T-helper 1 cell treated with Interleukin-12 subunit alpha and Interleukin-12 subunit beta and Interleukin-4 antibody, amounts not matched to agents 30 μg/mL and 1 μg/mL, for 36 hours (primary cell): ENCODE measurements around the gene CTNNBL1.
"Not testable (repeated sequence)": the region's sequence is repeated elsewhere in the genome, so short reads cannot be mapped to it uniquely, and the experiment has no call there.

Experiments used
- H3K27ac Mint-ChIP-seq: one replicate; pipeline ENCODE4 v1.8.0; 2021; ENCODE audit warnings: mild to moderate bottlenecking, mixed read lengths
- H3K27me3 Mint-ChIP-seq: one replicate; pipeline ENCODE4 v1.8.0; 2021; ENCODE audit warnings: low read depth, mixed read lengths
- H3K36me3 Mint-ChIP-seq: one replicate; pipeline ENCODE4 v1.8.0; 2021; ENCODE audit warnings: low read depth, mixed read lengths
- H3K4me1 Mint-ChIP-seq: one replicate; pipeline ENCODE4 v1.8.0; 2021; ENCODE audit warnings: low read depth, mixed read lengths
- H3K4me3 Mint-ChIP-seq: one replicate; pipeline ENCODE4 v1.8.0; 2021; ENCODE audit warnings: mild to moderate bottlenecking, moderate library complexity, mixed read lengths
- H3K9me3 Mint-ChIP-seq: one replicate; pipeline ENCODE4 v1.8.0; 2021; ENCODE audit warnings: mixed read lengths

Gene CTNNBL1

GRCh38 chr20:37713396-37713795 is 19.6 kb downstream of the CTNNBL1 start:
- no peaks in the 10 kb centered on the region for H3K27me3 Mint-ChIP-seq
- H3K4me1 Mint-ChIP-seq = peaks cover 4% of the 10 kb centered on the region
- peaks cover 4% of the 10 kb centered on the region for H3K36me3 Mint-ChIP-seq

GRCh38 chr20:37714978-37715672 is 21.3 kb downstream of the CTNNBL1 start:
- Mint-ChIP-seq H3K4me3 (no peak overlapping the region), H3K9me3 (no peaks in the 10 kb centered on the region), H3K36me3 (peaks cover 4% of the 10 kb centered on the region), H3K27ac (no peak overlapping the region), H3K4me1 (peaks cover 4% of the 10 kb centered on the region), H3K27me3 (no peaks in the 10 kb centered on the region)

More at GRCh38 chr20:37713396-37713795, 19.6 kb downstream of the CTNNBL1 start:
- no peak overlapping the region for H3K27ac Mint-ChIP-seq
- H3K9me3 Mint-ChIP-seq = no peaks in the 10 kb centered on the region
- no peak overlapping the region for H3K4me3 Mint-ChIP-seq

GRCh38 chr20:37721751-37722150 is 27.9 kb downstream of the CTNNBL1 start:
- no peaks in the 10 kb centered on the region for H3K4me1 Mint-ChIP-seq
- no peak overlapping the region for H3K27ac Mint-ChIP-seq
- no peaks in the 10 kb centered on the region for H3K27me3 Mint-ChIP-seq
- H3K9me3 Mint-ChIP-seq = peaks cover 14% of the 10 kb centered on the region
- no peak overlapping the region for H3K4me3 Mint-ChIP-seq
- H3K36me3 Mint-ChIP-seq = peaks cover 9% of the 10 kb centered on the region

- not testable (repeated sequence) for H3K4me3 Mint-ChIP-seq, H3K36me3 Mint-ChIP-seq, H3K27ac Mint-ChIP-seq, H3K27me3 Mint-ChIP-seq, H3K4me1 Mint-ChIP-seq
- H3K9me3 Mint-ChIP-seq = peaks cover 14% of the 10 kb centered on the region
Observed at GRCh38 chr20:37722312-37722711, 28.5 kb downstream of the CTNNBL1 start.

- H3K27me3 Mint-ChIP-seq = no peaks in the 10 kb centered on the region
- peaks cover 9% of the 10 kb centered on the region for H3K36me3 Mint-ChIP-seq
- peaks cover 4% of the 10 kb centered on the region for H3K4me1 Mint-ChIP-seq
- H3K9me3 Mint-ChIP-seq = peaks cover 14% of the 10 kb centered on the region
- H3K27ac Mint-ChIP-seq = no peak overlapping the region
- H3K4me3 Mint-ChIP-seq = no peak overlapping the region
Observed at GRCh38 chr20:37723668-37724067, 29.8 kb downstream of the CTNNBL1 start.

GRCh38 chr20:37725165-37725564 is 31.3 kb downstream of the CTNNBL1 start:
- H3K9me3 Mint-ChIP-seq = peaks cover 14% of the 10 kb centered on the region
- peaks cover 9% of the 10 kb centered on the region for H3K36me3 Mint-ChIP-seq
- no peak overlapping the region for H3K4me3 Mint-ChIP-seq
- peaks cover 10% of the 10 kb centered on the region for H3K4me1 Mint-ChIP-seq
- no peak overlapping the region for H3K27ac Mint-ChIP-seq
- no peaks in the 10 kb centered on the region for H3K27me3 Mint-ChIP-seq

- H3K4me1 Mint-ChIP-seq = peaks cover 10% of the 10 kb centered on the region
- H3K4me3 Mint-ChIP-seq = no peak overlapping the region
- H3K9me3 Mint-ChIP-seq = peaks cover 11% of the 10 kb centered on the region
- H3K36me3 Mint-ChIP-seq = peaks cover 7% of the 10 kb centered on the region
- H3K27ac Mint-ChIP-seq = no peak overlapping the region
- no peaks in the 10 kb centered on the region for H3K27me3 Mint-ChIP-seq
Observed at GRCh38 chr20:37725855-37726254, 32.0 kb downstream of the CTNNBL1 start.

GRCh38 chr20:37726321-37726720 is 32.5 kb downstream of the CTNNBL1 start:
- no peaks in the 10 kb centered on the region for H3K27me3 Mint-ChIP-seq
- peaks cover 7% of the 10 kb centered on the region for H3K36me3 Mint-ChIP-seq
- H3K9me3 Mint-ChIP-seq = peaks cover 7% of the 10 kb centered on the region
- H3K4me3 Mint-ChIP-seq = no peak overlapping the region
- no peak overlapping the region for H3K27ac Mint-ChIP-seq
- peaks cover 10% of the 10 kb centered on the region for H3K4me1 Mint-ChIP-seq

- H3K27me3 Mint-ChIP-seq = no peaks in the 10 kb centered on the region
- no peaks in the 10 kb centered on the region for H3K9me3 Mint-ChIP-seq
- H3K36me3 Mint-ChIP-seq = peaks cover 3% of the 10 kb centered on the region
- peaks cover 13% of the 10 kb centered on the region for H3K4me1 Mint-ChIP-seq
- H3K4me3 Mint-ChIP-seq = no peak overlapping the region
- H3K27ac Mint-ChIP-seq = no peak overlapping the region
Observed at GRCh38 chr20:37726971-37727956, 33.4 kb downstream of the CTNNBL1 start.

GRCh38 chr20:37727957-37728634 is 34.3 kb downstream of the CTNNBL1 start:
- Mint-ChIP-seq H3K9me3 (no peaks in the 10 kb centered on the region), H3K27me3 (no peaks in the 10 kb centered on the region), H3K36me3 (peaks cover 8% of the 10 kb centered on the region), H3K4me3 (no peak overlapping the region), H3K27ac (no peak overlapping the region), H3K4me1 (peaks cover 16% of the 10 kb centered on the region)

GRCh38 chr20:37728635-37728983 is 34.8 kb downstream of the CTNNBL1 start:
- Mint-ChIP-seq H3K36me3 (peaks cover 9% of the 10 kb centered on the region), H3K27ac (no peak overlapping the region), H3K9me3 (no peaks in the 10 kb centered on the region), H3K4me1 (peaks cover 16% of the 10 kb centered on the region), H3K4me3 (no peak overlapping the region), H3K27me3 (no peaks in the 10 kb centered on the region)

- no peak overlapping the region for H3K4me3 Mint-ChIP-seq
- peaks cover 9% of the 10 kb centered on the region for H3K36me3 Mint-ChIP-seq
- H3K27me3 Mint-ChIP-seq = no peaks in the 10 kb centered on the region
- no peak overlapping the region for H3K27ac Mint-ChIP-seq
- no peaks in the 10 kb centered on the region for H3K9me3 Mint-ChIP-seq
- H3K4me1 Mint-ChIP-seq = peaks cover 18% of the 10 kb centered on the region
Observed at GRCh38 chr20:37729452-37729851, 35.6 kb downstream of the CTNNBL1 start.

- no peaks in the 10 kb centered on the region for H3K9me3 Mint-ChIP-seq
- no peak overlapping the region for H3K4me3 Mint-ChIP-seq
- no peaks in the 10 kb centered on the region for H3K27me3 Mint-ChIP-seq
- H3K36me3 Mint-ChIP-seq = peaks cover 9% of the 10 kb centered on the region
- peaks cover 23% of the 10 kb centered on the region for H3K4me1 Mint-ChIP-seq
- H3K27ac Mint-ChIP-seq = no peak overlapping the region
Observed at GRCh38 chr20:37729909-37730308, 36.1 kb downstream of the CTNNBL1 start.

GRCh38 chr20:37733416-37733815 is 39.6 kb downstream of the CTNNBL1 start:
- Mint-ChIP-seq H3K27me3 (no peaks in the 10 kb centered on the region), H3K4me1 (peaks cover 26% of the 10 kb centered on the region), H3K9me3 (no peaks in the 10 kb centered on the region), H3K27ac (no peak overlapping the region), H3K36me3 (peaks cover 18% of the 10 kb centered on the region), H3K4me3 (no peak overlapping the region)
